Stimulated activated CD4-positive, alpha-beta T cell treated with anti-CD3 and anti-CD28 coated beads, Interleukin-15, amount 100 ng/mL, for 1 hour (primary cell): Measurements from ENCODE around the gene DLEU7.

ENCODE experiments used
- DNase-seq, 2 donors: peaks; one replicate each; pipeline ENCODE4 v3.0.0-alpha.2; 2020; ENCODE audit warnings: low read depth in 1 of 2, low spot score in 1 of 2

The DLEU7 gene

DNA sequence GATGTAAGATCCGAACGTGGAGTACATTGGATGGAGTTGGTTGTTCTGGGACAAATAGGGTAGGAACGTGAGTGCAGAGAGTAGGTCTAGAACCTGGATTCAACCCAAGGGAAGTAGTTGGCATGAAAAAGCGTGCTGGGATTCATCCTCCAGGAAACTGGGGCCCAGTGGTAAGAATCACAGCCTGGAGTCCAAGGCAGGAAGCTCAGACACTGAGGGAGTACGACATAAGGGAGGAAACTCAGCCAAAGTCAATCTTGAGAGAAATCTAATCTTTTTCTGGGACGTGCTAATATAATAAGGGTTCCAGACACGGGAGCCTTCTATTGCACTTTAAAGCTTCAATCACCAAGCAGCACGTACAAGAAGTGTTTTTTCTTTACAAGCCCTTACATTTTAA is 46.4 kb downstream of the DLEU7 start:
- DNase-seq = no peak

DNA sequence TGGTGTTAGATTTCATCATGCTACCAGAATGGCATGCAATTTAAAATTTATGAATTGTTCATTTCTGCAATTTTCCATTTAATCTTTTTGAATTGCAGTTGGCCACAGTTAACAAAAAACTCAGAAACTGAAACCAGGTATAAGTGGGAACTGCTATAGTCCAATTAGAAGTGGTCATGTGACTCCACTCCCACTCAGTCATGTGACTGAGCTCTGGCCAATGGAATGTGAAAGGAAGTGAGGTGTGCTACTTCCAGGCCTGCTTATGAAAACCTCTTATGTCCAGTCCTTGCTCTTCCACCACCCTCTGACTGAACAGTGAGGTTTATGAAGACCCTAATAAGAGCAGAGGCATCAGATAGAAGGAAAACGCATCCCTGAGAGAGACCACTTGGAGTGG is 47.0 kb downstream of the DLEU7 start:
- DNase-seq = no peak

DNA sequence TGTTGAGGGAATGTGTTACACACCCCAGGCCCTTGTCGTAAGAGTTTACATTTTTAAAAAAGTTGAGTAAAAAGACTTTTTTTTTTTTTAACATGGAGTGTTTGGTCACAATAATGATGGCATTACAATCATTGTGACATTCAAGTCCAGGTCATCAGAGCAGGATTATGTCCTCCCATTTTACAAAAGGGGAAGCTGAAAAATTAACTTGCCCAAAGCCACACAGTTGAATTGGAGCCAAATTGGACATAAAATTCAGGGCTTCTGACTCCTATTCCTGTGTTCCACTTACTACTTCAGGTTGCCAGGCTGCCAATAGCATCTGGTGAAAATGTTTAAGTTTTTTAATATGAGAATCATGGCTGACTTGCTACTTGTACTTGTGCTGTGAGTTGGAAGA is 49.3 kb downstream of the DLEU7 start:
- DNase-seq = no peak

DNA sequence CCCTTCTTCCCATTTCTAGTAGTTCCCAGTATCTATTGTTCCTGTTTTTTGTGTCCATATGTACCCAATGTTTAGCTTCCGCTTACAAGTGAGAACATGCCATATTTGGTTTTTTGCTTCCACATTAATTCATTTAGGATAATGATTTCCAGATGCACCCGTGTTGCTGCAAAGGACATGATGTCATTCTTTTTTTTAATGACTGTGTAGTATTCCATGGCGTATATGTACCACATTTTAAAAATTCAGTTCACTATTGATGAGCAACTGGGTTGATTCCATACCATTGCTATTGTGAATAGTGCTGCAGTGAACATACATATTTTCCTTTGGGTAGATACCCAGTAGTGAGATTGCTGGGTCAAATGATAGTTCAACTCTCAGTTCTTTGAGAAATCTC is 50.5 kb downstream of the DLEU7 start:
- DNase-seq = no peak

DNA sequence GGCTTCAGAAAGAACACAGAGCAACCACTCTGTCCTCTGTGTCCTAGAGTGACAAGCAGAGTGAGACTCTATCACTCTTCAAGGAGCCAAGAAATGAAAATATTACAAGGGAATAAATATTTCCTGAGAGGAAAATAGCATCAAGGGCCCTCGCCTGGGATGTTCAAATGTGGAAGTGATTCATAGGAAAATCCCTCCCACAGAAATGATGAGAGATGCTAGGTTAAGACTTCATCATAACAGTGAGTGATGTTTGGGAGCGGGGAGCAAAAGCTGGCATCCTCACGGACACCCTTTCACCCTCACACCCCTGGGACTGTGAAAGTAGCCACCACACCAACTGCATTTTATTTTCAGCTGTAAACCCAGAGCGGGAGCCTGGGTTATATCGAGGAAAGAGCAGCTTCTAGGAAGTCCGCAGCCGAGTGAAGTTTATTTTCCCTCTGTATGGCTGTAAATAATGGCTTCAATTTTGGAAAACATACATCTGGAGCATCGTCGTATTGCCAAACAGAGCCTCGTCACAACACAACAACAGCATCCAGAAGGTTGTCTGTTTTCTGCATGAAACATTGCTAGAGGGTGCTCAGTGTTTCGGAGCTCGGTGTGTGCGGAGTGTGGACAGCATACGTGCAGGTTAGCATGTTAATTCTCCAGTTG is 54.8 kb downstream of the DLEU7 start:
- no peak for DNase-seq

DNA sequence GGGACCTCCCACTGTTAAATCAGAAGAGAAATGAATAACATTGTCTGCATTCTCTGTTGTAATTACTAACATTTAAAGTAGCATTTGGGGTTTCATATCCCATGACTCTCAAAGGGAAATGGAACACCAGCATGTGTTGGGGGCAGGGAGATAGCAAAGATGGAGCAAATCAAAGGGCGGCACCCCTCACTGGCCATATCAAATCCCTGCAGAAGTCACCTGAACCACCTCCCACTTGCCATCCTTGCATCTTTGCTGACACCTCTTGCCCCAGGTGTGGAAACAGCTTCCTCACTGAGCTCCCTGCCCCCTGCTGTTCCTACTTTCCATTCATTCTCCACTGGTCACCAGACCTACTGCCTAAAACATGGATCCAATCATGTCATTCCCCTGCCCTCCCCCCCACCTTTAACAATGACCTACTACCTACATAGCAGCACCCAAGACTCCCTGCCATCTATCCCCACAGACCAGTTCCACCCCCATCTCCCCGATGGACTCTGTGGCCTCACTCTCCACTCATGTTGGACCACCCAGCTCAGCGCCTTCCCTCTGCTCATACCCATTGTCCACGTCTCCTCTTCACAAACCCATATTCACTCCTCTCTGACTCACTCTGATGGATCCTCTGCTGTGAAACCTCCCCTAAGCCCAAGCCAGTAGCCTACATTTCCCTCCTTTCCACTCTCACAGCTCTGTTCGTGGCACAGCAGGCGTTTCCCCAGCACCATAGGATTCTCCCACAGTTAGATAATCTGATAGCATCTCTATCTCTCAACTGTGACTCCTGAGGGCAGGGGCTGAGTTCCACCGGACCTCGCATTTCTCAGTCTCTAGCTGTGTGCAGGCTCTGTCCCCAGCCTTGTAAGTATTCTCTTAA is 55.9 kb downstream of the DLEU7 start:
- DNase-seq = no peak

DNA sequence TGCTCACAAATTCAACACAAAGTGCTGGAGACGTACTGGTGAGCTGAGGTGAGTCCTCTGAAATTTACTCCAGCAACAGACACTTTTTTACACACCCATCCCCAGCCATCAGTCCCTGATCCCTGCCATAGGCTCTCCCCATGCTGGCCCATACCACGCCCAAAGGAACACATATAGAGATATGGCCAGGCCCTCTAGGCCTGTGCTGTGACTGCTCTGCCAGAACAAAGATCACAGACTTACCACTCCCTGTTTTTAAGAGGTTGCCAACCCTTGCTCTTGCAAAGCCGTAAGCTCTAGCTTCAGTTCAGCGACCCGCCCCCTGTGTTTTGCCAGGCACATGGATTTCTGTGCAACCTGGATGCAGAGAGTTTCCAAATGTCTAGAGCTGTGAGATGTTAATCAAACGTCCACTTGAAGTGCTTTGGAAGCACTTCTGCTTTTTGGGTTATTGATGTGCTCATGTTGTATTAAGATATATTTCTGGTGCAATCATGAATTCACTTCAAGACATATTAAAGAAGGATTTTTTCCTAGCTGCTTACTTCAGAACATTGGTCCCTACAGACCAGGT is 59.7 kb downstream of the DLEU7 start:
- no peak for DNase-seq

DNA sequence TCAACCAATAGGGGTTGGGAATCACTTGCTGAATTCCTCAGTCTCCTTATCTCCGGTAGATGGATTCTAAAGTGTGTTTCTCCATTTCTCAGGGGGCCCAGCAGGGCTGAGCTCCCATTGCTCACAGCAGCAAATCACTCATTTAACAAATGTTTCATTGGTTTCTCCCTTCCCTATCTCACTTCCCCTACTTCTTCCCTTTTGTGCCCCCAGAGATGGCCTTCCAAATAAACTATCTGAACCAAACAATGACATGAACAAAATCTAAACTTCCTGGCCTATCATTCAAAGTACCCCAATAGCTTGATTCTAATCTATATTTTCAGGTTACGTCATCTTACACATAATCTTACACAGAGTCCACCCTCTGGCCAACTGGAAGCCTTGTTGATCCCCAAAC is 60.4 kb downstream of the DLEU7 start:
- no peak for DNase-seq

DNA sequence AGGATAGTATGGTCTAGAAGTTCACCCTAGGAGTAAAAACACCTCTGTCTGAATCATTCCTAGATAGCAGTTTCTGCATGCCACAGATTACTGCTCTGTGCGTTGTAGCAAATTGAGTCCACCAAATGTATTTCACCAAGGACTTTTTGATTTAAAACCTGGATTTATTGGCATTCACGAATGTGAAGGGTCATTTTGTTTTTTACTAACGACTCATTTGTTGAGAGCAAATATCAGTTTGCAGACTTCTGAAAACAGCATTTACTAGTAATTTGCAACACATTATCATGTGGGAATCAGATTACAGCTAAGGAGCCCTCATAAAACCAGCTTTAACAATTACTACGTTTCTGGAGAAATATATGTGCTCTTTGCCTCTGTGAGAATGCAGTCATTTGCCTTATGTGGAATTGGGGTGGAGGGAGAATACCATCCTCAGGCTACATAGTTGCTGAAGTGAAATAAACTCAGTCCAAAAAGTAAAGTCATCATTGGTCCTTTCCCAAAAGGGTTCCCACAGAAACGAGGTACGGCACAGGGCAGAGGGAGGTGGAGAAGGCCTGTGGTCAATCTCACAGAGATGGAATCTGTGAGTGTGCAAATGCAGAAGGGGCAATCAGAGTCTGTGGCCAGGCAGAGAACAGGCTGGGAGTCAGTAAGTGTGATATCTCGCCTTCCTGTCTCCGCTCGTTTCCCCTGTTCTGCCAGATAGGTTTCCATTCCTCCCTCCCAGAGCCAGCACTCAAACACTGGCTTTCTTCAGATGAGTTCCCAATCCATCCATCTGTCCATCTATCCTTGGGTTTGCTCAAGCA is 63.1 kb downstream of the DLEU7 start:
- no peak for DNase-seq

DNA sequence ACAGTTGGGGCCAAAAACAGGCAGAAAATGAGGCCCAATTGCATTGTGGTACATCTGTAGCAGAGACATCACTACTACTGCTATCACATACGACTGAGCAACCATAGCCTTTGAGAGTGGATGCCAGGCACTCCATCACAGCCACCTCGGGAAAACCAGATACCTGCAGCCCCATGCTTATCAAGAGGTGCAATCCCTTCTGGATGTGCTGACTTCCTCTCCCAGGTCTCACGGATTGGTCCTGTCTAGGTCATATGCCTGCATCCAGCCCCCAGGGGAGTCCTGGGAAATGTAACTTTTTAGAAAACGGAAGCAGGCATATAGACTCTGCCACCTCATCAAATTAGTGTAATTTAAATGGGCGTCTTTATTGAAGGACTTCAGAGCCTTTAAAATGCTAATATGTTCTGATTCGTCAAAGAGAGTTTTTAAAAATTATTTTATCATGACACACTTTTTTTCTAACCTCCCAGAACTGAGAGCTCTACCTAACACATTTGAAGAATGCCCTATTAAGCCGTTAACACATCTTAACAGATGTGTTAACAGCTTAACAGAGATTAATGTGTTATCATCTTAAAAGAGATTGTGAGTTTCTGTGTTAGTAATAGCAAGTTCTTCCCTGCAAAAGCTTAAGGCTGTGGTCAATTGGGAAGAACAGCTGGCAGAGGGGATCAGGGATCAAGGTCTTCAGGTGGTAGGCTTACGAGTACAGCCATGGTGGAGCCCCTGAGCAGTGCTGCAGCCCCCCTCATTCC is 63.9 kb downstream of the DLEU7 start:
- DNase-seq = no peak
